ENCODE data around the gene SLC66A2. TPM values are rescaled to one million over a fixed set of nuclear protein-coding genes. Genes with fewer than 3 reads are reported as not detected.

SLC66A2 gene
- total RNA-seq, 4 donors from 2014 or later, result 93.5 to 193 (median 100) TPM

GRCh38 chr18:79935499-79935898 lies 16.0 kb downstream of the SLC66A2 start:
- no peak overlapping the region for H3K4me3 ChIP-seq (replicated peaks in 1 of 3)
- no peak for TF ChIP-seq CTCF (IDR thresholded peaks at IDR 0.05)
- TF ChIP-seq POLR2A (IDR thresholded peaks at IDR 0.05), result no peak
- peak overlapping the region in 2 of 3 donors; percentile 33 to 94 for H3K27ac ChIP-seq
- no peaks in the 10 kb centered on the region for H3K27me3 ChIP-seq
- peaks cover 5 to 10% of the 10 kb centered on the region in 2 donors for H3K36me3 ChIP-seq
- H3K9me3 ChIP-seq, result no peaks in the 10 kb centered on the region
- intact Hi-C loops (cut with DNase I), result no loop called here
- peaks cover 43 to 52% of the 10 kb centered on the region in 2 donors for H3K4me1 ChIP-seq
- no peak for DNase-seq
- WGBS, 2 donors, result 94 to 100% methylated on average over 3 of the region's 3 CpGs

GRCh38 chr18:79935098-79935480 lies 16.4 kb downstream of the SLC66A2 start:
- no peaks in the 10 kb centered on the region for H3K9me3 ChIP-seq
- no peak overlapping the region for H3K4me3 ChIP-seq (replicated peaks in 1 of 3)
- H3K4me1 ChIP-seq, result peaks cover 38 to 48% of the 10 kb centered on the region in 2 donors
- WGBS, 2 donors, result 73 to 93% methylated on average over 5 of the region's 5 CpGs
- TF ChIP-seq CTCF (IDR thresholded peaks at IDR 0.05) (no peak), POLR2A (IDR thresholded peaks at IDR 0.05) (no peak)
- no peaks in the 10 kb centered on the region for H3K27me3 ChIP-seq
- H3K27ac ChIP-seq, result peak overlapping the region in 1 of 3 donors; percentile 94
- intact Hi-C loops (cut with DNase I), result no loop called here
- peaks cover 5 to 8% of the 10 kb centered on the region in 2 donors for H3K36me3 ChIP-seq
- DNase-seq, result no peak

- 69 to 75% methylated on average over 8 of the region's 8 CpGs for WGBS, 2 donors
- Histone ChIP-seq H3K36me3 (peaks cover 5 to 8% of the 10 kb centered on the region in 2 donors), H3K27ac (peak overlapping the region in 2 of 3 donors; percentile 19 to 94), H3K4me1 (peaks cover 33 to 42% of the 10 kb centered on the region in 2 donors), H3K9me3 (no peaks in the 10 kb centered on the region), H3K4me3 (replicated peaks in 1 of 3) (no peak overlapping the region), H3K27me3 (no peaks in the 10 kb centered on the region)
- DNase-seq, result peak in 1 of 2 donors; percentile 6
- intact Hi-C loops (cut with DNase I), result no loop called here
- no peak for TF ChIP-seq POLR2A (IDR thresholded peaks at IDR 0.05)
- TF ChIP-seq CTCF (IDR thresholded peaks at IDR 0.05), result no peak
Observed at GRCh38 chr18:79934311-79935097, 16.9 kb downstream of the SLC66A2 start.

- H3K27me3 ChIP-seq, result no peaks in the 10 kb centered on the region
- peaks cover 5 to 8% of the 10 kb centered on the region in 2 donors for H3K36me3 ChIP-seq
- WGBS, 2 donors, result 86 to 94% methylated on average over 10 of the region's 10 CpGs
- H3K9me3 ChIP-seq, result no peaks in the 10 kb centered on the region
- intact Hi-C loops (cut with DNase I), result no loop called here
- H3K4me1 ChIP-seq, result peaks cover 34 to 41% of the 10 kb centered on the region in 2 donors
- H3K4me3 ChIP-seq (replicated peaks in 1 of 3), result no peak overlapping the region
- no peak overlapping the region for H3K27ac ChIP-seq
- TF ChIP-seq POLR2A (IDR thresholded peaks at IDR 0.05) (no peak), CTCF (IDR thresholded peaks at IDR 0.05) (no peak)
- no peak for DNase-seq
Observed at GRCh38 chr18:79933765-79934164, 17.7 kb downstream of the SLC66A2 start.

- peaks cover 34 to 41% of the 10 kb centered on the region in 2 donors for H3K4me1 ChIP-seq
- no peak for DNase-seq
- no peaks in the 10 kb centered on the region for H3K27me3 ChIP-seq
- WGBS, 2 donors, result 94 to 96% methylated on average over 3 of the region's 3 CpGs
- no peak for TF ChIP-seq CTCF (IDR thresholded peaks at IDR 0.05)
- TF ChIP-seq POLR2A (IDR thresholded peaks at IDR 0.05), result no peak
- H3K4me3 ChIP-seq (replicated peaks in 1 of 3), result no peak overlapping the region
- peaks cover 5 to 8% of the 10 kb centered on the region in 2 donors for H3K36me3 ChIP-seq
- intact Hi-C loops (cut with DNase I), result no loop called here
- H3K9me3 ChIP-seq, result no peaks in the 10 kb centered on the region
- H3K27ac ChIP-seq, result no peak overlapping the region
Observed at GRCh38 chr18:79932907-79933306, 18.5 kb downstream of the SLC66A2 start.
